ENCODE measurements around the gene SVEP1.

Gene SVEP1

GRCh38 chr9:110357505-110357904, 222.0 kb downstream of the SVEP1 start:
- no peak for DNase-seq

- peak in 2 of 4 experiments; percentile 43 to 48 for DNase-seq
These were observed 222.7 kb downstream of the SVEP1 start for GRCh38 chr9:110356639-110357395.

- peak; percentile 7 to 47 (median 34) for DNase-seq
These were observed 223.6 kb downstream of the SVEP1 start for GRCh38 chr9:110355911-110356310.

GRCh38 chr9:110351009-110351467, 228.5 kb downstream of the SVEP1 start:
- DNase-seq = peak in 3 of 4 experiments; percentile 25 to 31 (median 29)

GRCh38 chr9:110346325-110346724, 233.2 kb downstream of the SVEP1 start:
- no peak for DNase-seq

- DNase-seq = no peak
These were observed 234.7 kb downstream of the SVEP1 start for GRCh38 chr9:110344821-110345220.

GRCh38 chr9:110343551-110343950, 236.0 kb downstream of the SVEP1 start:
- DNase-seq = no peak

GRCh38 chr9:110340306-110340705, 239.2 kb downstream of the SVEP1 start:
- DNase-seq = peak in 1 of 4 experiments; percentile 20

GRCh38 chr9:110338143-110338542, 241.4 kb downstream of the SVEP1 start:
- no peak for DNase-seq

- no peak for DNase-seq
These were observed 241.8 kb downstream of the SVEP1 start, which contains the start of gene TXNDC8 for GRCh38 chr9:110337727-110338126. Gene TXNDC8 (minus strand): TSS chr9:110337863.

GRCh38 chr9:110336363-110336762, 243.2 kb downstream of the SVEP1 start:
- no peak for DNase-seq

GRCh38 chr9:110334871-110335270, 244.7 kb downstream of the SVEP1 start:
- DNase-seq = no peak

GRCh38 chr9:110334183-110334582, 245.4 kb downstream of the SVEP1 start:
- DNase-seq = no peak

GRCh38 chr9:110332766-110333165, 246.8 kb downstream of the SVEP1 start:
- DNase-seq = no peak

- DNase-seq = peak in 3 of 4 experiments; percentile 11 to 56 (median 37)
These were observed 248.9 kb downstream of the SVEP1 start for GRCh38 chr9:110330484-110331105.

- DNase-seq = peak; percentile 51 to 68 (median 65)
These were observed 249.8 kb downstream of the SVEP1 start for GRCh38 chr9:110329639-110330230.

- DNase-seq = no peak
These were observed 250.8 kb downstream of the SVEP1 start for GRCh38 chr9:110328763-110329162.

- DNase-seq = no peak
These were observed 251.8 kb downstream of the SVEP1 start for GRCh38 chr9:110327716-110328115.

- no peak for DNase-seq
These were observed 255.7 kb downstream of the SVEP1 start for GRCh38 chr9:110323818-110324217.

- no peak for DNase-seq
These were observed 258.7 kb downstream of the SVEP1 start for GRCh38 chr9:110320651-110321445.

GRCh38 chr9:110319781-110320492, 259.6 kb downstream of the SVEP1 start:
- DNase-seq = no peak

GRCh38 chr9:110317911-110318310, 261.6 kb downstream of the SVEP1 start:
- DNase-seq = peak in 3 of 4 experiments; percentile 47 to 55 (median 47)

Data from suppressor macrophage (primary cell).